ENCODE results near the gene ACAA1.
A peak's percentile ranks its signal among the peaks of the same experiment; 100 is the strongest.

The ACAA1 gene

GRCh38 chr3:38169027-38169317 is 32.0 kb upstream of the ACAA1 start:
- no peak for TF ChIP-seq CTCF (IDR thresholded peaks at IDR 0.05; ENCODE audit: low read depth, low read length)
- Histone ChIP-seq H3K27ac (no peak overlapping the region), H3K4me3 (ENCODE audit: low read depth, low read length) (no peak overlapping the region), H3K9me3 (ENCODE audit: severe bottlenecking) (no peaks in the 10 kb centered on the region), H3K36me3 (peaks cover 5% of the 10 kb centered on the region; the same call in 1 of the 2 replicates), H3K27me3 (ENCODE audit: insufficient read depth, low read depth, severe bottlenecking) (no peaks in the 10 kb centered on the region)
- DNase-seq, result no peak

- peaks cover 5% of the 10 kb centered on the region; the same call in 1 of the 2 replicates for H3K36me3 ChIP-seq
- no peak overlapping the region for H3K4me3 ChIP-seq (ENCODE audit: low read depth, low read length)
- no peaks in the 10 kb centered on the region for H3K9me3 ChIP-seq (ENCODE audit: severe bottlenecking)
- DNase-seq, result no peak
- no peak overlapping the region for H3K27ac ChIP-seq
- no peaks in the 10 kb centered on the region for H3K27me3 ChIP-seq (ENCODE audit: insufficient read depth, low read depth, severe bottlenecking)
- TF ChIP-seq CTCF (IDR thresholded peaks at IDR 0.05; ENCODE audit: low read depth, low read length), result no peak
These were observed 31.5 kb upstream of the ACAA1 start for GRCh38 chr3:38168151-38169026.

GRCh38 chr3:38167591-38167990 is 30.7 kb upstream of the ACAA1 start:
- no peak overlapping the region for H3K27ac ChIP-seq
- TF ChIP-seq CTCF (IDR thresholded peaks at IDR 0.05; ENCODE audit: low read depth, low read length), result no peak
- no peaks in the 10 kb centered on the region for H3K27me3 ChIP-seq (ENCODE audit: insufficient read depth, low read depth, severe bottlenecking)
- H3K4me3 ChIP-seq (ENCODE audit: low read depth, low read length), result no peak overlapping the region
- H3K9me3 ChIP-seq (ENCODE audit: severe bottlenecking), result no peaks in the 10 kb centered on the region
- peaks cover 5% of the 10 kb centered on the region; the same call in 1 of the 2 replicates for H3K36me3 ChIP-seq
- no peak for DNase-seq

DNA sequence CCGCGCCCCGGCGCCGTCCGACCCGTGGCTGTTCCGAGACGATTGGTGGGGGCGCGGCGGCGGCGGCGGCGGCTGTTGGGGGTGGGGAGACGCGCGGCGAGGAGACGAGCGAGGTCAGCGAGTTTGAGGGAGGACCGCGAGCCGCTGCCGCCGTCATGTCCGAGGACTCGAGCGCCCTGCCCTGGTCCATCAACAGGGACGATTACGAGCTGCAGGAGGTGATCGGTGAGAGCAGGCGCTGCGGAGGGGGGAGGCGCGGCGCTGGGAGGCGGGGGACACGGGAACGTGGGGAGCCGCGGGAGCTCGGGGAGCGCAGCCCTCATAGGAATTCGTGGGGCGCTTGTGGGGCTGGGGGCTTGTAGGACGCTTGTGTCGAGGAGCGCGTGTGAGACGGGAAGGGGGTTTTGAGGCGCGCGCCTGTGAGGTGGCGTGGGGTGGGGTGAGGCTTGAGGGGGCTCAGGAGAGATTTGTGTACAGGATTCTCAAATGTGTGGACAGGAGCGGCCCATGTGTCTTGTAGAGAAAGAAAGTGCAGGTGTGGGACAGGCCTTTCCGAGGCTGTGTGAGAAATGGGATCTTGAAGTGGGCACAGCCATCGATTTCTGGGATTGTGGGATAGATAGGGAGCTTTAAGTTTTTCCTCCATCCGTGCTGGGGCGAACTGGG is 28.9 kb upstream of the ACAA1 start:
- peak overlapping the region; percentile 92 for H3K4me3 ChIP-seq (ENCODE audit: low read depth, low read length)
- peak overlapping the region; percentile 99 for H3K27ac ChIP-seq
- peaks cover 5% of the 10 kb centered on the region; the same call in 1 of the 2 replicates for H3K36me3 ChIP-seq
- H3K27me3 ChIP-seq (ENCODE audit: insufficient read depth, low read depth, severe bottlenecking), result no peaks in the 10 kb centered on the region
- no peak for TF ChIP-seq CTCF (IDR thresholded peaks at IDR 0.05; ENCODE audit: low read depth, low read length)
- peak; percentile 66 for DNase-seq
- H3K9me3 ChIP-seq (ENCODE audit: severe bottlenecking), result no peaks in the 10 kb centered on the region

DNA sequence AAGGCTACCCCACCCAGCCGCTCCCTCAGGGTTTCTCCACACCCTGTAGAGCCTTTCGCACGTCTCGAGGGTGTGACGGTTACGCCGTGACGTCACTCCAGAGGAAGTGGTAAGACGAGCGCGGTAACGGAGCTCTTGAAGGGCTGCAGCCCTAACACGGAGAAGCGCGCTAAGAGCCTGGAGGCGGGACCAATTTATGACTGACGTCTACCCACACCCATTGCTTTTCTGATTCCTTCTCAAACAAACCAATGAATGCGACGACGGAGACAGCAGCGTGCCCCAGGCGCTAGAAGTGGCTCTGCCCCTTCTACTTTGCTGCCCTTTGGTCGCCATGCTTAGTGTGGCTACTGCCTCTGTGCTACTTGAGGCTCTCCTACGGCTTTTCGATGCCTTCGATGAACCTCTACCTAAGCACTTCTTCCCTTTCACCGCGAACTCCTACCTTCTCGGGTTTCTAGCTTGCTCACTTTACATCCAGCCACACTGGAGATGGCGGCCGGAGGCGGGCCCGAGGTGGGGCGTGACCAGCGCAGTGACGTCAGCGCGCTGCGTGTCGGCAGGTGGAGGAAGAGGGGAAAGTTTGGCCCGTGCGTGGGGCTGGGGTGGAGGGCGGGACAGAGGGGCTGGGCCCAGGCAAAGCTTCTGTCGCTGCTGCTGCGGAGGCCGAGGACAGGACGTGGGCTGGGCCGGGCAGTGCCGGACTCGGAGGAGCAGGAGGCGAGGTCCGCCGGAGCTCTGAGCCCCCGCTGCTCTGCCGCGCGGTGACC is 28.2 kb upstream of the ACAA1 start, which contains the start of gene OXSR1:
Gene OXSR1 (plus strand): TSS at position 586 of the 770 bp plus-strand sequence. CDS start 340 bp downstream, outside the sequence.
- peaks cover 5% of the 10 kb centered on the region; the same call in 1 of the 2 replicates for H3K36me3 ChIP-seq
- no peaks in the 10 kb centered on the region for H3K27me3 ChIP-seq (ENCODE audit: insufficient read depth, low read depth, severe bottlenecking)
- no peak for TF ChIP-seq CTCF (IDR thresholded peaks at IDR 0.05; ENCODE audit: low read depth, low read length)
- H3K27ac ChIP-seq, result peak within 1 kb of the TSS; percentile 99
- no peaks in the 10 kb centered on the region for H3K9me3 ChIP-seq (ENCODE audit: severe bottlenecking)
- peak; percentile 98 for DNase-seq
- peak within 1 kb of the TSS; percentile 92 for H3K4me3 ChIP-seq (ENCODE audit: low read depth, low read length)

Measured in WERI-Rb-1 (cell line).